Lower leg skin (tissue), 3 donors: ENCODE measurements around the gene ATG4B.

Experiments
- POLR2A ChIP-seq, 2 donors: fragments of 450-650 bp; IDR thresholded peaks; one replicate each; pipeline ENCODE4 v1.6.1; 2016 to 2017; ENCODE audit warnings: antibody characterized with exemption in 2 of 2, mild to moderate bottlenecking in 1 of 2, moderate library complexity in 1 of 2
- TF ChIP-seq, protein P1 (sequence below), 3 donors: fragments of 450-650 bp; IDR thresholded peaks; one replicate each; pipeline ENCODE4 v1.5.1; 2016; ENCODE audit warnings: antibody characterized with exemption in 3 of 3, mild to moderate bottlenecking in 3 of 3, moderate library complexity in 2 of 3

DNA sequence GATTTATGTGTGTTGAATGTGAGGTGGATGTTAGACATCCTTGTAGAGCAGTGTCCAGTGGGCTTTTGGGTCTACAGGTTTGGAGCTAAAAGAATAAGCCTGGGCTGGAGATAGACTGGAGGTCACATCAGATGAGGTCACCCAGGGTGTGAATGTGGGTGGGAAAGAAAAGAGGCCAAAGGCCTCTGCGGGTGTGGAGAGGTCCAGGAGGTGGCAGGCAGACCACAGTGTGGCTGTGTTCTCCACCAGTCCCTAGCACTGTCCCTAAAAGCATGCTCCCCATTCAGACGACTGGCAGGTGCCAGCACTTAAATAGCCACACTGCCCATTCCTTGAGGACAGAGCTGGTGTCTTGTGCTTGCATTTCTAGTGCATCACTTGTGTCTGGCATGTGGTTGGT lies 4.1 kb downstream of the ATG4B start:
- TF ChIP-seq, protein P1, sequence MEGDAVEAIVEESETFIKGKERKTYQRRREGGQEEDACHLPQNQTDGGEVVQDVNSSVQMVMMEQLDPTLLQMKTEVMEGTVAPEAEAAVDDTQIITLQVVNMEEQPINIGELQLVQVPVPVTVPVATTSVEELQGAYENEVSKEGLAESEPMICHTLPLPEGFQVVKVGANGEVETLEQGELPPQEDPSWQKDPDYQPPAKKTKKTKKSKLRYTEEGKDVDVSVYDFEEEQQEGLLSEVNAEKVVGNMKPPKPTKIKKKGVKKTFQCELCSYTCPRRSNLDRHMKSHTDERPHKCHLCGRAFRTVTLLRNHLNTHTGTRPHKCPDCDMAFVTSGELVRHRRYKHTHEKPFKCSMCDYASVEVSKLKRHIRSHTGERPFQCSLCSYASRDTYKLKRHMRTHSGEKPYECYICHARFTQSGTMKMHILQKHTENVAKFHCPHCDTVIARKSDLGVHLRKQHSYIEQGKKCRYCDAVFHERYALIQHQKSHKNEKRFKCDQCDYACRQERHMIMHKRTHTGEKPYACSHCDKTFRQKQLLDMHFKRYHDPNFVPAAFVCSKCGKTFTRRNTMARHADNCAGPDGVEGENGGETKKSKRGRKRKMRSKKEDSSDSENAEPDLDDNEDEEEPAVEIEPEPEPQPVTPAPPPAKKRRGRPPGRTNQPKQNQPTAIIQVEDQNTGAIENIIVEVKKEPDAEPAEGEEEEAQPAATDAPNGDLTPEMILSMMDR (IDR thresholded peaks at IDR 0.05): no peak
- no peak for TF ChIP-seq POLR2A (IDR thresholded peaks at IDR 0.05)
